GM21723 (cell line): Measurements from ENCODE around the gene SLC7A9.
"Not testable (repeated sequence)": the region's sequence is repeated elsewhere in the genome, so short reads cannot be mapped to it uniquely, and the experiment has no call there.

Experiments
- ATAC-seq: cut with Tn5 transposase; IDR thresholded peaks from one replicate; pipeline ENCODE4 v1.9.1; 2021; ENCODE audit warnings: mild to moderate bottlenecking, moderate library complexity; ENCODE audit not compliant: unreplicated experiment

SLC7A9 gene

DNA sequence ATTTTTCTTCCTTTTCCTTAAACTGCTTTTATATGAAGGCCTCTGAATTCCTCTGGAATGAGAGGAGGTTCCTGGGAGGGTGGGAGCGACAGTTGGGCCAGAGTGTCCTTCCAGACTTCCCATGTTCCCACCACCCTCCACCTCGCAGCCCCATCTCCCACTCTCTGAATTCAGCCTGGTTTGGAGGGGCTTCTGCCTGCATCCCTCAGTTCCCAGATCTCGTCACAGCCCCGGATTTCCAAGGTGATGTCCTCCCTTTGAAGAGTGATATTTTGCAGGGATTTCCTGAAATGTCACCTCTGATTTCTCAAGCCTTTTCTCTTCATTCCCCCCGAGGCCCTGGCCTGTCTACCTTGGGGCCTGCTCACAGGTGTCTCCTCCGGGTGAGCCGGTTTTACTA is 16.7 kb upstream of the SLC7A9 start:
- no peak for ATAC-seq

- ATAC-seq, result not testable (repeated sequence)
These were observed 15.7 kb upstream of the SLC7A9 start for GRCh38 chr19:32885255-32885654.

- no peak for ATAC-seq
These were observed 12.2 kb upstream of the SLC7A9 start for GRCh38 chr19:32881766-32882165.

GRCh38 chr19:32880622-32881021 is 11.1 kb upstream of the SLC7A9 start:
- no peak for ATAC-seq

DNA sequence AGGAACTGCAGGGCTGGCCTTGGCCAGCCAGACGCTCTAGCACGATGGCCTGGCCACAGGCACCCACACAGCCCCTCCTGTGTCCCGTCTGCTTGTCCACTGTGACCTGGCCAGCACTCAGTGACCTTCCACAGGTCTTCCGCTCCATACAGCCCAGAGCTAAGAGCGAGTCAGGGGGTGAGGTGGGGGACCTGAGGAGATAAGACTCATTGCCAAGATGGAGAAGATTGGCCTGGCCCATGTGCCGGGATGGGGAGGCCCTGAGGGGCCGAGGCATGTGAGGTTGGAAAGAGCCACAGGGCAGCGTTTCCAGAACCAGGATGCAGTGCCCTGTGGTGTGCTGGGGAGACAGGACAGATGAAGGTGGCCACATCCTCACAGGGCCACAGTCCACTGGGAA is 10.2 kb upstream of the SLC7A9 start:
- ATAC-seq, result no peak

- ATAC-seq, result no peak
These were observed 9.4 kb upstream of the SLC7A9 start for GRCh38 chr19:32878988-32879387.

GRCh38 chr19:32877977-32878745 is 8.6 kb upstream of the SLC7A9 start:
- no peak for ATAC-seq

- no peak for ATAC-seq
These were observed 7.9 kb upstream of the SLC7A9 start for GRCh38 chr19:32877323-32877912.

GRCh38 chr19:32876919-32877285 is 7.3 kb upstream of the SLC7A9 start:
- ATAC-seq, result no peak

DNA sequence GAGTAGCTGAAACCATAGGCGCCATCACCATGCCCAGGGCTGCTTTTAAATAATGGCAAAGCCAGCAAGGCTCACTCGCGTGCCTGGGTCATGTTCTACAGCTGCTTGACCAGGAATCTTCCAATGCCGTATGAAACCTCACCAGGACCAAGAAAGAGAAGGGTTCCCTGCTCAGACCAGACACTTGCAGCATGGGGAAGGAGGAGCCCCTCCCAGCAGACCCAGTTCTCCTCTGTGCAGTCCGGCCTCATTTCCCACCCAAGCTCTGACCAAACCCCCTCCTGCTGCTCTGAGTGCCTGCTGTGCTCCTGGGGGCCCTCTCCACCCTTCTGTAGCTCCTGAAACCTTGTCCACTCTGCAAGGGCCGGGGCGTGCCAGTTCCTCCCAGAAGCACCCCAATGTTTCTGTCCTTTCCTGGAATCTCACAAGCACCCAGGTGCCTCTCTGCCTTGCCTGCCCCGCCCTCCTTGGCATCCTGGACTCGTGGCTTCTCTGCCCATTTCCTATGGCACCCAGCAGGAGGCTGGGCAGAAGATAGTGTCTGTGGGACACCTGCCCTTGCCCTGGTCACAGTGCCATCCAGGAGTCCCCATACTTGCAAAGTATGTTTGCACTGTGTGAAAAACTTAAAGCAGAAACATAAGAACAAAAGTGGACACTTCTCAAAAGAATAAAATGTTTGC is 6.8 kb upstream of the SLC7A9 start:
- ATAC-seq, result no peak

DNA sequence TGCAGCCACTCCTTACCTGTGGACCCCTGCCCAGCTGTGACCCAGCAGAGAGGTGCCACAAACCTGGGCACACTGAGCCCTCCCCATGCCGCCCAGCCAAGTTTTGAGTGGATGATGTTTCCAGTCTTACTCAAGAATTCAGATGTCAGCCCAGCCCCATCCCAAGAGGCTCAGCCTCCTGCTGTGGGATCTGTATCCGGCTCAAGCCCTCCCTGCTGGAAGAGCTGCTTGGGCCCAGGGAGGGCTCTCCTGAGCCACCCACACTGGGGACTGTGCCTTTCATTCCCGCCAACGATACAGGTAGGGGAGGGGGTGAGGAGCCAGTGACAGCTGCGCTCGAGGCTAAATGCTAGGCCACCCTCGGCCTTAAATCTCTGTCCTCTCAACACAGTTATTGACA is 5.9 kb upstream of the SLC7A9 start:
- ATAC-seq, result no peak

GRCh38 chr19:32874605-32875004 is 5.0 kb upstream of the SLC7A9 start:
- ATAC-seq, result no peak

- no peak for ATAC-seq
These were observed 3.8 kb upstream of the SLC7A9 start for GRCh38 chr19:32873247-32873959.

DNA sequence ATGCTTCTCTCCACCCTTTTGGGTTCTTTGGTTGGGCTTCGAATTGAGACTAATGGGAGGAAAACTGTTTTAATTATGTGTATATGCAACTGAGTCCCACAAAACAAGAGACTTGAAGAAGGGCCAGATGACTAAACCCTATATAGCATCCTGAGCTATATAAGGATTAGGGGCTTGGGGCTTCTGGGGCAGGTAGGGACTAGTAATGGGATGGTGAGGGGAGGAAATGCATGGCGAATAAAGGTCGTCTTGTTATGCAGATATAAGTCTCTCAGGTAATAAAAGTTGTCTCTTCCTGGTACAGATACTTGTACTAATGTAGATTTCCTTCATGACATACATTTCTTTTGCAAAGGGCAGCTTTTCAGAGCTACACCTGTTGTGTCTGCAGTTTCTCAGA is 2.8 kb upstream of the SLC7A9 start:
- ATAC-seq, result no peak

- no peak for ATAC-seq
These were observed 1.4 kb upstream of the SLC7A9 start for GRCh38 chr19:32870981-32871451.

- ATAC-seq, result no peak
These were observed 503 bp upstream of the SLC7A9 start for GRCh38 chr19:32869966-32870573.

GRCh38 chr19:32868206-32868950 is 1.2 kb downstream of the SLC7A9 start:
- ATAC-seq, result no peak

GRCh38 chr19:32867436-32867835 is 2.1 kb downstream of the SLC7A9 start:
- ATAC-seq, result not testable (repeated sequence)

DNA sequence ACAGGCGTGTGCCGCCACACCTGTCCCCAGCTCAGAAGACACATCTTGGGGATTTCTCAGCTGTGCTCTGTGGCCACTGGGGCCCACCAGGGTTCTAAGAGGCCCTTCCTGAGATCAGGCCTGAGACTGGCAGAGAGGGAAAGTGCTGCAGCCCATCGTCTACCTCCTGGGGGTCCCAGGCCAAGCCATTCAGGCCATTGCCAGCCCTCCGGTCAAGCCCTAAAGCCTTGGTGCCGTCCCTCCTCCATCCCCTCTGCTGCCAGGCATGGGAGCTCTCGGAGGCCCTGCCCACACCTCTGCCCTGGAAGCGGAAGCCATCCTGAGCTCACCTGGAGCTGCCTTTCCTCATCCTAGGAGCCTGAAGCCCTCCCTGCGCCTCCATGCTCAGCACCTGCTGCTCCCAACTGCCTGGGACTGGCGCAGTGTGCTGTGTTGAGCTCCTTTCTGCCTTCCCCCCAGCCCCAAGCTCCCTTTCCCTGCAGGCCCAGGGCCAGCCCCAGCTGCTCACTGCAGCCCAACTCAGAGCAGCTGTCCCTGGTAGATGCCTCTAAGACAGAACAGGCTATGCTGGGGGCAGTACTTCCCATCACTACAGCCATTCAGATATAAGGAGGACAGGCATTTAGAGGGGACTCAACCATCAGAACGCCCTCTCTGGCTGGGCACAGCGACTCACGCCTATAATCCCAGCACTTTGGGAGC is 2.9 kb downstream of the SLC7A9 start:
- ATAC-seq, result no peak

DNA sequence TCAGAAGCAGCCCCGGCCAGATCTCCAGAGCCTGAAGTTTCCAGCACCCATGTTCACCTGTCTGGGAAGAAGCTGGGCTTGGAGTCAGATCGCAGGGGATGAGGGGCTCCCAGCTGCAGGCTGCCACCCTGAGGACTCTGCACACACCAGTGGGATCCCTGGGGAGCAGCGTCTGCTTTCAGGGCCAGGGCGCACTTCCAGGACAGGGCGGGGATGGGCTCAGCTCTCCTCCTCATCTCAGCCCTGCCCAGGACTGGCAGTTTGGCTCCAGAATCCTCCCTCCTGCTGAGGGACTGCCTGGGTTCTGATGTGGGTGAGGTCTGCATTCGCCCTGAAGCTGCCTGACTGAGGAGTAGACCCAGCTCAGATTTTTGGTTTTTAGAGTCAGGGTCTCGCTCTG is 3.5 kb downstream of the SLC7A9 start:
- ATAC-seq, result no peak
